PC-9 (cell line): Measurements from ENCODE around the gene MYO5C.

Experiments used
- EZH2 ChIP-seq: fragments of 200-600 bp; sonication (generic); IDR thresholded peaks from 2 replicates; pipeline ENCODE4 v1.8.0; 2017; ENCODE audit warnings: antibody characterized with exemption, low read depth
- TF ChIP-seq, protein P1 (sequence below): fragments of 200-600 bp; sonication (generic); conservative IDR thresholded peaks from 2 replicates; pipeline ENCODE4 v1.6.1; 2017; ENCODE audit warnings: mixed run types, antibody characterized with exemption, mild to moderate bottlenecking, moderate library complexity

GRCh38 chr15:52326756-52327155 lies 31.2 kb upstream of the MYO5C start:
- TF ChIP-seq, protein P1, sequence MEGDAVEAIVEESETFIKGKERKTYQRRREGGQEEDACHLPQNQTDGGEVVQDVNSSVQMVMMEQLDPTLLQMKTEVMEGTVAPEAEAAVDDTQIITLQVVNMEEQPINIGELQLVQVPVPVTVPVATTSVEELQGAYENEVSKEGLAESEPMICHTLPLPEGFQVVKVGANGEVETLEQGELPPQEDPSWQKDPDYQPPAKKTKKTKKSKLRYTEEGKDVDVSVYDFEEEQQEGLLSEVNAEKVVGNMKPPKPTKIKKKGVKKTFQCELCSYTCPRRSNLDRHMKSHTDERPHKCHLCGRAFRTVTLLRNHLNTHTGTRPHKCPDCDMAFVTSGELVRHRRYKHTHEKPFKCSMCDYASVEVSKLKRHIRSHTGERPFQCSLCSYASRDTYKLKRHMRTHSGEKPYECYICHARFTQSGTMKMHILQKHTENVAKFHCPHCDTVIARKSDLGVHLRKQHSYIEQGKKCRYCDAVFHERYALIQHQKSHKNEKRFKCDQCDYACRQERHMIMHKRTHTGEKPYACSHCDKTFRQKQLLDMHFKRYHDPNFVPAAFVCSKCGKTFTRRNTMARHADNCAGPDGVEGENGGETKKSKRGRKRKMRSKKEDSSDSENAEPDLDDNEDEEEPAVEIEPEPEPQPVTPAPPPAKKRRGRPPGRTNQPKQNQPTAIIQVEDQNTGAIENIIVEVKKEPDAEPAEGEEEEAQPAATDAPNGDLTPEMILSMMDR: no peak
- TF ChIP-seq EZH2: no peak
